RWPE1 (cell line): Measurements from ENCODE around the gene SLC25A6.

Experiments
- CTCF ChIA-PET: fragments of 350-600 bp; sonication (Branson Sonifier 250); formaldehyde crosslinking; extraction: SDS; loops from one replicate; lab custom pipeline; 2021; lab: Yijun Ruan, JAX
- POLR2A ChIA-PET: fragments of 400-600 bp; formaldehyde crosslinking; extraction: SDS; loops from one replicate; lab custom pipeline; 2020; ENCODE audit warnings: antibody characterized with exemption; ENCODE audit not compliant: low non-redundant PET; lab: Yijun Ruan, JAX
- DNase-seq: peaks from one replicate; pipeline ENCODE4 v3.0.0; 2012; ENCODE audit warnings: low spot score
- H3K27ac ChIP-seq: fragments of 450-650 bp; 2 replicates; pipeline ENCODE4 v1.5.1; 2017
- CTCF ChIP-seq: fragments of 450-650 bp; conservative IDR thresholded peaks from 2 replicates; pipeline ENCODE4 v1.5.1; 2017; ENCODE audit warnings: low read depth, mild to moderate bottlenecking

Gene SLC25A6

GRCh38 chrX:1420371-1420770 is 28.5 kb upstream of the SLC25A6 start:
- peak overlapping the region; percentile 26; the same call in 1 of the 2 replicates for H3K27ac ChIP-seq
- no peak for DNase-seq
- ChIA-PET CTCF (no interaction called here), POLR2A (no interaction called here)
- TF ChIP-seq CTCF = no peak

- ChIA-PET CTCF (no interaction called here), POLR2A (no interaction called here)
- peak overlapping the region; percentile 36 for H3K27ac ChIP-seq
- no peak for TF ChIP-seq CTCF
- no peak for DNase-seq
Observed at GRCh38 chrX:1419545-1420355, 27.8 kb upstream of the SLC25A6 start.

DNA sequence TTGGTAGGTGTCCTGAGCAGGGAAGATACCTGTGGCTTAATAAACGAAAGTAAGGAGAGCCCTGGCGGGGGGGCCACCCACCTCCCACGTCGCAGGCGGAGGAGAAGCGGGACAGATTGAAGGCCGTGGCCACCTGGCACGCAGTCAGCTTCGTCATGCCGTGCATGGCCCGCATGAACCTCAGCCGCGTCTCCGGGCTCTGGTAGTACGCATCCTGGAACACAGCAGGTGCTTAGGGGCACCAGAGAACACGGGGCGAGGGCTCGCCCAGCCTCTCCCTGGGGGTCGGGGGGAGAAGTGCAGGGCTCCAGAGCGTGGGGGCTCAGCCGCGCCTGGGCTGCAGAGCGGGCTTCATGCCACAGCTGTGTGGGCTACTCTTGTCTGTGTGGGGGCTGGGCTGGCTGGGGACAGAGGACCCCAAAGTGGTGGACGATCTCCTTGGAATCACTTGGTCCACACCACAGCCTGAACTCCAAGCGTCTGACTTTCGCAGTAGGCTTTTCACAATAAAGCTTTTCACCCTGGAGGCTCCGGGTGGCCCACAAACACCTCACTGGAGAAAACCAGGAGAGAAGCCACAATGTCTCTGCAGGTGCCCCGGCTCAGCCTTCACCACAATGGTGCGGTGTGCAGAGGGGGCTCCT is 27.1 kb upstream of the SLC25A6 start:
- ChIA-PET CTCF (no interaction called here), POLR2A (no interaction called here)
- DNase-seq = no peak
- H3K27ac ChIP-seq = peak overlapping the region; percentile 36
- no peak for TF ChIP-seq CTCF

DNA sequence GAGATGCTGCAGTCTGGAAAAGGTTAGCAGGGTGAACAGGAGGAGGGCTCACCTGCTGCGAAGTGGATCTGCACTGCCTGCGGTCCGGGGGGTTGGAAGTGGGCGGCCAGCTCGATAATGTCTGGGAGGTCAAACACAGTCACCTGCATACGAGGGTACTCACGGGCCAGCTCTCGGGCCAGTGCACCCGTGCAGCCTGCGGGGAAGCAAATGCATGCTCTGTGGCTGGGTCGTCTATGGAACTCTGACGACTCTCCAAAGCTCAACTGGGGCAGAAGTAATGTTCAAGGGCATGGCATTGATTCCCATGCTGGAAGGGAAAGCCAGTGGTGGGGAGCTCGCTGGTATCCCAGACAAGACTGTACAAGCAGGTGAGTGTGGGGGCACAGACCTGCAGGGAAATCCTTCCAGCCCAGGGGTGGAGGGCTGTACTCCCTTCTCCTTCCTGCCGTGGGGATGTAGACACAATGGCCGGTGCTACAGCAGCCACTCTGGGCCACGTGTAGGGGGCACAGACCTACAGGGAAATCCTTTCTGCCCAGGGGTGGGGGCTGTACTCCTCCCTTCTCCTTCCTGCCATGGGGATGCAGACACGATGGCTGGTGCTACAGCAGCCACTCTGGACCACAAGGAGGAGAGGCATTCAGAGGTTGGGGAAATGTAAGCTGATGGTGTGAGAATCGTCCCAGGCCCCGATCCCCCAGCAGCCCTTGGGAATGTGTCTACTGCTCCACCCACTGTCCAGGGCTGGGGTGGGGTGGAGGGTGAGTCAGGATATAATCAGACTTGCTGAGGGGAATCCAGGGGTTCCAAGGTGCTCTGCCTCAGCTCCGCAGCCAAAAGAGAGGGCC is 26.2 kb upstream of the SLC25A6 start:
- ChIA-PET POLR2A (no interaction called here), CTCF (no interaction called here)
- H3K27ac ChIP-seq = peak overlapping the region; percentile 36
- TF ChIP-seq CTCF = no peak
- DNase-seq = no peak

GRCh38 chrX:1416965-1417760 is 25.2 kb upstream of the SLC25A6 start:
- no peak for TF ChIP-seq CTCF
- ChIA-PET POLR2A (no interaction called here), CTCF (no interaction called here)
- DNase-seq = no peak
- H3K27ac ChIP-seq = no peak overlapping the region

GRCh38 chrX:1416327-1416784 is 24.4 kb upstream of the SLC25A6 start:
- POLR2A ChIA-PET = no interaction called here
- no peak overlapping the region for H3K27ac ChIP-seq
- CTCF ChIA-PET = no interaction called here
- DNase-seq = no peak
- TF ChIP-seq CTCF = no peak
